Measurements from ENCODE around the gene CRTC2.

GRCh38 chr1:153939476-153939875 lies 18.9 kb downstream of the CRTC2 start:
- no peak for TF ChIP-seq SMC3 (conservative IDR thresholded peaks at IDR 0.05; ENCODE audit: insufficient read depth, low read depth, low read length)
- TF ChIP-seq USF2 (CRISPR knock-in tag; IDR thresholded peaks at IDR 0.05), result no peak
- no peak for TF ChIP-seq CEBPZ (IDR thresholded peaks at IDR 0.05; ENCODE audit: borderline replicate concordance, low read depth, low read length)
- no peak for TF ChIP-seq CHD4 (IDR thresholded peaks at IDR 0.05; ENCODE audit: insufficient read depth, insufficient replicate concordance, low read depth, low read length, poor library complexity, severe bottlenecking)
- no peak for TF ChIP-seq FOS (IDR thresholded peaks at IDR 0.05; ENCODE audit: extremely low read depth, insufficient read length)
- no peak for TF ChIP-seq ZBTB33 (CRISPR knock-in tag; IDR thresholded peaks at IDR 0.05)
- TF ChIP-seq ZBTB34 (CRISPR knock-in tag; IDR thresholded peaks at IDR 0.05), result no peak
- TF ChIP-seq RBM34 (IDR thresholded peaks at IDR 0.05; ENCODE audit: borderline replicate concordance, insufficient read depth, low read length), result no peak
- no peak for TF ChIP-seq ZHX1 (conservative IDR thresholded peaks at IDR 0.05; ENCODE audit: low read length)
- TF ChIP-seq CTCF (IDR thresholded peaks at IDR 0.05 in 2 of 3, conservative IDR thresholded peaks at IDR 0.05 in 1 of 3; ENCODE audit: insufficient read depth in 2 of 3, low read depth in 1 of 3, low read length in 3 of 3), result no peak
- TF ChIP-seq ZEB2 (IDR thresholded peaks at IDR 0.05), result no peak
- TF ChIP-seq DIDO1 (tag; IDR thresholded peaks at IDR 0.05; ENCODE audit: low read depth), result no peak

Measured in K562 (cell line).